ENCODE data around the gene SLC66A3.

DNA sequence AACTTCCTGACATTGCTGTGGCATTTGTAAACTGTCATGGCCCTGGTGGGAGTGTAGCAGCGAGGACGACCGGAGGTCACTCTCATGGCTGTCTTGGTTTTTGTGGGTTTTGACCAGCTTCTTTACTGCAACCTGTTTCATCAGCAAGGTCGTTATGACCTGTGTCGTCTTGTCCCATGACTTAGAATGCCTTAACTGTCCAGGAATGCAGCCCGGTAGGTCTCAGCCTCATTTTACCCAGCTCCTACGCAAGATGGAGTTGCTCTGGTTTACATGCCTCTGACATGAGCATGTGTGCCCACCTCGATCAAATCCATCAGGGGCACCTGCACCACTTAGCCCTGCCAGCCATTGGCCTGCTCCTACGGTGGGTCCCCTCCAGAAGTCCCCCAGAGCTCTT is 32.9 kb upstream of the SLC66A3 start:
- TF ChIP-seq POLR2A (IDR thresholded peaks at IDR 0.05; ENCODE audit: low read depth, low read length) = no peak
- no peak for TF ChIP-seq POLR2AphosphoS5 (IDR thresholded peaks at IDR 0.05; ENCODE audit: low read depth, low read length)
- no peak for TF ChIP-seq TAF1 (IDR thresholded peaks at IDR 0.05; ENCODE audit: low read depth, low read length)
- no peak for TF ChIP-seq PAX5 (IDR thresholded peaks at IDR 0.05; ENCODE audit: insufficient read depth, low read length, severe bottlenecking)
